CD8-positive, alpha-beta memory T cell (primary cell): ENCODE data around the gene NCKAP5. TPM values are rescaled to one million over a fixed set of nuclear protein-coding genes. Genes with fewer than 3 reads are reported as not detected.

Experiments
- CTCF ChIA-PET: fragments of 350-600 bp; sonication (Branson Sonifier 250); formaldehyde crosslinking; loops from one replicate; lab custom pipeline; 2021; ENCODE audit warnings: antibody characterized with exemption; lab: Charles Lee
- POLR2A ChIA-PET: fragments of 350-600 bp; sonication (Branson Sonifier 250); formaldehyde crosslinking; loops from one replicate; lab custom pipeline; 2021; ENCODE audit warnings: antibody characterized with exemption; lab: Charles Lee
- DNase-seq, 5 donors: peaks; one replicate each; pipeline versions ENCODE4 v3.0.0 to v3.0.0-alpha.2; 2020 to 2022; ENCODE audit warnings: mixed read lengths in 1 of 5
- H3K27ac ChIP-seq: one replicate; pipeline ENCODE4 v1.7.0; 2013; ENCODE audit warnings: low read depth, mild to moderate bottlenecking, low read length, moderate library complexity
- H3K27me3 ChIP-seq: 2 replicates; pipeline ENCODE4 v1.7.0; 2013; ENCODE audit warnings: low read length, mild to moderate bottlenecking; ENCODE audit not compliant: insufficient read depth, poor library complexity, severe bottlenecking
- H3K36me3 ChIP-seq: 2 replicates; pipeline ENCODE4 v1.7.0; 2013; ENCODE audit warnings: mild to moderate bottlenecking, low read length, moderate library complexity; ENCODE audit not compliant: insufficient read depth
- H3K4me1 ChIP-seq: 2 replicates; pipeline ENCODE4 v1.7.0; 2013; ENCODE audit warnings: mild to moderate bottlenecking, low read length, moderate library complexity; ENCODE audit not compliant: insufficient read depth
- H3K4me3 ChIP-seq: 2 replicates; pipeline ENCODE4 v1.7.0; 2013; ENCODE audit warnings: mild to moderate bottlenecking, low read length
- H3K9me3 ChIP-seq: 2 replicates; pipeline ENCODE4 v1.7.0; 2013; ENCODE audit warnings: mild to moderate bottlenecking, low read length
- H3K27ac Mint-ChIP-seq, 8 donors: one replicate each; pipeline ENCODE4 v1.8.0; 2020 to 2021; ENCODE audit warnings: mixed read lengths in 8 of 8, mild to moderate bottlenecking in 6 of 8, inconsistent platforms in 3 of 8, moderate library complexity in 3 of 8
- H3K27me3 Mint-ChIP-seq, 2 donors: one replicate each; pipeline ENCODE4 v1.8.0; 2020 to 2021; ENCODE audit warnings: mixed read lengths in 2 of 2, mild to moderate bottlenecking in 1 of 2, moderate library complexity in 1 of 2
- H3K36me3 Mint-ChIP-seq, 3 donors: one replicate each; pipeline ENCODE4 v1.8.0; 2020 to 2021; ENCODE audit warnings: mixed read lengths in 3 of 3, inconsistent platforms in 1 of 3, mild to moderate bottlenecking in 1 of 3
- H3K4me1 Mint-ChIP-seq, 3 donors: one replicate each; pipeline ENCODE4 v1.8.0; 2020 to 2021; ENCODE audit warnings: mixed read lengths in 3 of 3, inconsistent platforms in 1 of 3, mild to moderate bottlenecking in 1 of 3
- H3K4me3 Mint-ChIP-seq, 7 donors: one replicate each; pipeline ENCODE4 v1.8.0; 2020 to 2021; ENCODE audit warnings: mixed read lengths in 7 of 7, mild to moderate bottlenecking in 6 of 7, moderate library complexity in 4 of 7, inconsistent platforms in 2 of 7
- H3K9me3 Mint-ChIP-seq, 5 donors: one replicate each; pipeline ENCODE4 v1.8.0; 2020 to 2022; ENCODE audit warnings: mixed read lengths in 5 of 5, mild to moderate bottlenecking in 3 of 5, moderate library complexity in 2 of 5, inconsistent platforms in 1 of 5
- polyA plus RNA-seq: library from polyadenylated mRNA; unstranded; fragments of 300-500 nt; fragmentation: Illumina TruSeq; gene quantifications from one replicate; pipeline ENCODE4 v1.2.3, GENCODE V29; 2021
- total RNA-seq, 2 experiments: library from RNA; stranded (reverse); gene quantifications; one replicate each; pipeline ENCODE4 v1.2.3, GENCODE V29; 2021

Gene NCKAP5
- total and polyA plus RNA-seq, 3 experiments from 2014 or later, result not detected

DNA sequence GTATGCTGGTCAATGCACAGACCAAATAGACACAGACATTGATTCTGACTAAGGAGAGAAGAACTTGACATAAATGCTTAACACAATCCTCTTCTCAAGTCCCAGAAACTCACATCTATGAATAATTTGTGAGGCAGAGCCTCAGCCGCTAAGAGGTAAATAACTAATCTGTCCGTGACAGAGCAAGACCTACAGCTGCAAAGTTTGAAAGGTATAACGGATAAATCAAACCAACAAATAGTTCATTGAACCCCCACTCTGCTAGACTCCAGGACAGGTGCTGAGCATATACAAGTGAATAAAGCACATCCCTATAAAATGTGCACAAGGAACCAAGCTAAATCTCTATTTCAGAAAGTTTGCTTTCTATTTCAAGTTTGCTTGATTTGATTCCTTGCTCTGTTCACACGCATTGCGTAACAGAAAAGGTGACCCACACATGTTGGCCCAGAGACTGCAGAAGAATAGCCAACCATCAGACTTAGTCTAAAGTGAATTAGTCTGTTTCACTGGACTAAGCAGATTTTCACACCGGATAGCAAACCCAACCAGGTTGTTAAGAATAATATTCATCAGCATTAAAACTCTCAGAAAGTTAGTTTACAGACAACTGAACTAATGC is 51.7 kb downstream of the NCKAP5 start:
- ChIA-PET POLR2A (no interaction called here), CTCF (no interaction called here)
- no peak overlapping the region for H3K4me3 Mint-ChIP-seq
- Histone ChIP-seq H3K36me3 (no peaks in the 10 kb centered on the region), H3K27me3 (no peaks in the 10 kb centered on the region), H3K27ac (no peak overlapping the region), H3K4me1 (no peaks in the 10 kb centered on the region), H3K9me3 (no peaks in the 10 kb centered on the region), H3K4me3 (no peak overlapping the region)
- DNase-seq, result no peak
- no peak overlapping the region for H3K27ac Mint-ChIP-seq
- H3K4me1 Mint-ChIP-seq, result no peaks in the 10 kb centered on the region
- H3K9me3 Mint-ChIP-seq, result peaks cover 0 to 3% (median 2%) of the 10 kb centered on the region in 5 donors
- H3K36me3 Mint-ChIP-seq, result no peaks in the 10 kb centered on the region
- H3K27me3 Mint-ChIP-seq, result no peaks in the 10 kb centered on the region

DNA sequence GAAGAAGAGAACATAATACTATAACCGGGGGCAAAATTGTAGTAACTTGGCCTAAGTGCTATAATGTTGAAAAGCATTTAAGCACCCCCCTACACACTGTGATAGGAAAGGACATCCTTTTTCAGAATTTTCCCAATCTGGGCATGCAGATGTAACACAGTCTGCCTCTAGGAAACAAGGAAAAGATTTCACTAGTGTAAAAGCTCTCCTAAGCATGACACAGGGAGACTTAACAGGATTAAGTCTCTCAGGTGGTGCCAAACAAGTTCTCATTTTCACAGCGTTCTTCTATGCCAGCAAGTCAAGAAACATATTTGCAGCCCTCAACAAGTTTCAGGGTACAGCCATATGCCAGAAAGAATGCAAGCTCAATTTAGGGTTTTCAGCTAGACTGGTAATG is 53.0 kb downstream of the NCKAP5 start:
- Mint-ChIP-seq H3K4me1 (no peaks in the 10 kb centered on the region), H3K36me3 (no peaks in the 10 kb centered on the region), H3K4me3 (no peak overlapping the region), H3K9me3 (peaks cover 0 to 3% (median 0%) of the 10 kb centered on the region in 5 donors), H3K27me3 (no peaks in the 10 kb centered on the region), H3K27ac (no peak overlapping the region)
- H3K4me1 ChIP-seq, result no peaks in the 10 kb centered on the region
- H3K9me3 ChIP-seq, result no peaks in the 10 kb centered on the region
- ChIA-PET CTCF (no interaction called here), POLR2A (no interaction called here)
- no peak for DNase-seq
- H3K36me3 ChIP-seq, result no peaks in the 10 kb centered on the region
- H3K27ac ChIP-seq, result no peak overlapping the region
- H3K27me3 ChIP-seq, result no peaks in the 10 kb centered on the region
- H3K4me3 ChIP-seq, result no peak overlapping the region

DNA sequence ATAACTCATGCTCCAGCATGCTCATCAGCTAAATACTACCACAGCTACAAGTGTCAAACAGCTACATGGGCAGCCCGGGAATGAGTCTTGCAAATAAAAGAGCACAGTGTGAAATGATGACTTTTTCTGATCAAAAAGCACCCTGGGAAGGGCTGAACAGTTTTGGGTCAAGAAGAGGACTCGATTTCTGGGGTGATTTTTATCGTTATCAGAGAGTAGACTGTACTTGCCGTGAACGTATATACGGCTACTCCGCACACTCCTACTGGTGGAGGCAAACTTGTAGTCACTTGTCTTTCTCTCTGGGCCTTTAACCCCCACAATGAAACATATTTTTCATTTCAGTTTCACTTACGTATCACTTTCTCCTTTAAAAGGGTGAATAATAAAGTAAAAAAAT is 54.4 kb downstream of the NCKAP5 start:
- H3K27ac Mint-ChIP-seq, result no peak overlapping the region
- no peaks in the 10 kb centered on the region for H3K27me3 Mint-ChIP-seq
- H3K9me3 ChIP-seq, result no peaks in the 10 kb centered on the region
- H3K36me3 ChIP-seq, result no peaks in the 10 kb centered on the region
- no peaks in the 10 kb centered on the region for H3K27me3 ChIP-seq
- no peak overlapping the region for H3K4me3 Mint-ChIP-seq
- no peak overlapping the region for H3K4me3 ChIP-seq
- H3K9me3 Mint-ChIP-seq, result peaks cover 0 to 3% (median 0%) of the 10 kb centered on the region in 5 donors
- DNase-seq, result no peak
- no peaks in the 10 kb centered on the region for H3K36me3 Mint-ChIP-seq
- CTCF ChIA-PET, result no interaction called here
- H3K27ac ChIP-seq, result no peak overlapping the region
- no peaks in the 10 kb centered on the region for H3K4me1 ChIP-seq
- H3K4me1 Mint-ChIP-seq, result no peaks in the 10 kb centered on the region
- POLR2A ChIA-PET, result no interaction called here

DNA sequence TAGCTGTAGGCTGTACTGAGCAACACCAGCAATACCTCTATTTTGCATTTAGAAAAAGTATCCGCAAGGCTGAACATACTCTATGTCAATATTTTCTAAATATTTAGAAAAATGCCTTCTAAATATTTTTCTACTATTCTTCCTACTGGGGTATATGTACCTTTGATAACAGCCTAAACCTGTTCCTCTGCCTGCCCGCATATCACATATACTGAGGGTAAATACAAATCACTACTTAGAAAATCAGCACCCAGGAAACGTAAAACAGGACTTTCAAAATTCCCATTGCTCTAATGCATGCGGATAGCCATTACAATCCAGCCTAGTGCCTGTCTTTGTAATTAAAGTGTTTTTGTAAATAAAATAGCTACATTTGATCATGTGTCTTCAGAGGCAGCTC is 56.1 kb downstream of the NCKAP5 start:
- no peaks in the 10 kb centered on the region for H3K36me3 ChIP-seq
- CTCF ChIA-PET, result no interaction called here

DNA sequence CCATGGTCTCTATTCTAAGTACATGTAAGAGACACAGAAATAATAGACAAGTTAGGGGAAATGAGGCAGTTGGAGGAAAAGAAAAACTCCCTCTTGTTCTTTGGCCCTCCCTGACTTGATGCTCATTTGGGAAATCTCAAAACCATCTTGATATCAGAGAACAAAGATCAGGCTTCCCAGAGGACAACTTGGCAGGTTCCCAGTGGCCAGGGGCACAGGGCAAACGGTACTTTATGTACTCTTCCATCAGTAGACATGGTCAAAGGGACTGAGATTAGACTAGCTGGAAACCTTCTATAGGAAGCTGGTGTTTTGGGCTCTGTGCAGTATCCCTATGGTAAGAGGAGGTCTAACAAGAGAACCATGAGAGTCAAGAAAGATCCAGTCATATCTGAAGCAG is 56.6 kb downstream of the NCKAP5 start:
- POLR2A ChIA-PET, result no interaction called here
- Histone ChIP-seq H3K27me3 (no peaks in the 10 kb centered on the region), H3K4me1 (no peaks in the 10 kb centered on the region), H3K9me3 (no peaks in the 10 kb centered on the region), H3K4me3 (no peak overlapping the region), H3K27ac (no peak overlapping the region), H3K36me3 (no peaks in the 10 kb centered on the region)
- Mint-ChIP-seq H3K4me3 (no peak overlapping the region), H3K36me3 (no peaks in the 10 kb centered on the region), H3K9me3 (peaks cover 0 to 3% (median 0%) of the 10 kb centered on the region in 5 donors), H3K27me3 (no peaks in the 10 kb centered on the region), H3K27ac (no peak overlapping the region), H3K4me1 (no peaks in the 10 kb centered on the region)
- CTCF ChIA-PET, result no interaction called here
- no peak for DNase-seq

More for the DNA sequence above, 56.1 kb downstream of the NCKAP5 start:
- H3K27me3 Mint-ChIP-seq, result no peaks in the 10 kb centered on the region
- no peaks in the 10 kb centered on the region for H3K36me3 Mint-ChIP-seq
- no peak for DNase-seq
- H3K4me1 Mint-ChIP-seq, result no peaks in the 10 kb centered on the region
- POLR2A ChIA-PET, result no interaction called here
- Histone ChIP-seq H3K27me3 (no peaks in the 10 kb centered on the region), H3K9me3 (no peaks in the 10 kb centered on the region), H3K4me3 (no peak overlapping the region), H3K27ac (no peak overlapping the region), H3K4me1 (no peaks in the 10 kb centered on the region)
- H3K9me3 Mint-ChIP-seq, result peaks cover 0 to 3% (median 0%) of the 10 kb centered on the region in 5 donors
- no peak overlapping the region for H3K27ac Mint-ChIP-seq
- no peak overlapping the region for H3K4me3 Mint-ChIP-seq

DNA sequence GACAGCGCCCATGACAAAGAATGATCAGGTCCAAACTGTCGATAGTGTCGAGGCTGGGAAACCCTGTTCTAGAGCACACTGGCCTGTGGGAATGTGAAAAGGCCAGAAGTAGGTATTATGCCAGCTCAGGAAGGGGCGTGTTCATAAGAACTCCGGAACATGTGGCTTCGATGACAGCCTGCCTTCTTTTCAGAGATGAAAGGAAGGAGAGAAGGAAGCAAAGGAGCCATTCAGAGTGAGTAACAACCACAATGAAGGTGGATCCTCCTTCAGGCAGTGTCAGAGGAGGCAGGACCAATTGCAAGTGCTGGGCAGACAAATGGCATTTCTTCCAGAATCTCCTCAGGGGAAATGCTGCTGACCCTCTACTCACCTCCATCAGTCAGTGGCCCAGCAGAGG is 58.5 kb downstream of the NCKAP5 start:
- peaks cover 0 to 6% (median under 1%) of the 10 kb centered on the region in 5 donors for H3K9me3 Mint-ChIP-seq
- H3K27me3 Mint-ChIP-seq, result no peaks in the 10 kb centered on the region
- H3K9me3 ChIP-seq, result no peaks in the 10 kb centered on the region
- no peak overlapping the region for H3K4me3 ChIP-seq
- H3K27ac Mint-ChIP-seq, result no peak overlapping the region
- CTCF ChIA-PET, result no interaction called here
- H3K4me1 ChIP-seq, result no peaks in the 10 kb centered on the region
- H3K27ac ChIP-seq, result no peak overlapping the region
- no peak for DNase-seq
- H3K4me1 Mint-ChIP-seq, result no peaks in the 10 kb centered on the region
- no peaks in the 10 kb centered on the region for H3K36me3 ChIP-seq
- no peaks in the 10 kb centered on the region for H3K27me3 ChIP-seq
- POLR2A ChIA-PET, result no interaction called here
- H3K4me3 Mint-ChIP-seq, result no peak overlapping the region
- no peaks in the 10 kb centered on the region for H3K36me3 Mint-ChIP-seq

DNA sequence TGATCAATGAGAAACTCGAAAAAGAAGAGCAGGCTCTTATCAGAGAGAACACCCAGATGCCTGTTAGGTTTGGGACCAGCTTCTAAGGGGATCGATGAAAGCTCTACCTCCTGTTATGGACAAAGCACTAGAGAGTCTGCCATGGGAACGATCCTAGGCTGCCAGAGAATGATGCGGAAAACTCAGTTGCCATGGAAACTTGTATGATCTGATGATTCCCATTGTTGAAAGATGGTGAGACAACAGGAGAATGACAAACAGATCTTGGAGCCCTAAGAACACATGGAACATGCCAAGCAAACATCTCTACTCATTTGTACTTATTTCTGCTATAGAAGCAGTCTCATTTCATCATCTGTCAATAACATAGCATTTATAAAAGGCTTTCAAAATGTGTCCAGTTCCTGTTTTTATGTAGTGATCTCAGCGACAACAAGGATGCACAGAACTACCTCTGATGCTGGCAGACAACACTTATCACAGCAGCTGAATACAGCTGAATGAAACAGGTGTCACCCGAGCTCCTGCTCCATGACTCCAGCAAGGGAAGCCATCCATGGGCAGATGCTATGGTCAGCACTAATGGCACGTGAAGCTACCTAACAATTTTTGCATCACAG is 59.6 kb downstream of the NCKAP5 start:
- Histone ChIP-seq H3K4me1 (no peaks in the 10 kb centered on the region), H3K27ac (no peak overlapping the region), H3K36me3 (no peaks in the 10 kb centered on the region), H3K27me3 (no peaks in the 10 kb centered on the region), H3K4me3 (no peak overlapping the region), H3K9me3 (no peaks in the 10 kb centered on the region)
- POLR2A ChIA-PET, result no interaction called here
- H3K4me3 Mint-ChIP-seq, result no peak overlapping the region
- DNase-seq, result no peak
- CTCF ChIA-PET, result no interaction called here
- no peak overlapping the region for H3K27ac Mint-ChIP-seq
- no peaks in the 10 kb centered on the region for H3K36me3 Mint-ChIP-seq
- H3K27me3 Mint-ChIP-seq, result no peaks in the 10 kb centered on the region
- peaks cover 0 to 6% (median 0%) of the 10 kb centered on the region in 5 donors for H3K9me3 Mint-ChIP-seq
- no peaks in the 10 kb centered on the region for H3K4me1 Mint-ChIP-seq

DNA sequence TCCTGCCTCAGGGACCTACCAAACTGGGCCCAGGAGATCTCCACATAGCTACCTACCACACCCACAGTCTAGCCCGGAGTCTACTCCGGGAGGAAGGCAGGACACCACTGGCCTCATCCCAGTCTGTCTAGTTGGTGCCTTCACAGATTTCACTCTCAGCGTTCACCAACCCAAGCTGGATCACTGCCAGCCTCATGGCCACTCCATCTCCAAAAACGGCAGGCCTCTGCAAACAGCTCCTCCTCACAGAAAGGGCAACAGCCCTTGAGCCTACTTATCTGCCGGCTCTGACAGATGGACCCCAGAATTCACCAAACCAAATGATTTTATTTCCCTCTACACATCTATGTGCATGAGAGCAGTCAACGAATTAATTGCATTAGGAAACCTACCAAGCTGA is 61.3 kb downstream of the NCKAP5 start:
- Histone ChIP-seq H3K4me3 (no peak overlapping the region), H3K27me3 (no peaks in the 10 kb centered on the region), H3K9me3 (no peaks in the 10 kb centered on the region), H3K27ac (no peak overlapping the region), H3K4me1 (no peaks in the 10 kb centered on the region), H3K36me3 (no peaks in the 10 kb centered on the region)
- ChIA-PET CTCF (no interaction called here), POLR2A (no interaction called here)
- no peaks in the 10 kb centered on the region for H3K27me3 Mint-ChIP-seq
- peaks cover 0 to 6% (median 0%) of the 10 kb centered on the region in 5 donors for H3K9me3 Mint-ChIP-seq
- no peak for DNase-seq
- H3K36me3 Mint-ChIP-seq, result no peaks in the 10 kb centered on the region
- H3K4me3 Mint-ChIP-seq, result no peak overlapping the region
- no peaks in the 10 kb centered on the region for H3K4me1 Mint-ChIP-seq
- no peak overlapping the region for H3K27ac Mint-ChIP-seq
